Activated T-helper 2 cell treated with anti-CD3 and anti-CD28 coated beads, Interferon-gamma antibody, Interleukin-2, Interleukin-4, amounts not matched to agents 10 μg/mL and 5 μg/mL and 100 μg/mL, durations not matched to agents 14 hours and 24 hours and 36 hours (primary cell): ENCODE results near the gene NDUFAF7. TPM values are rescaled to one million over a fixed set of nuclear protein-coding genes. Genes with fewer than 3 reads are reported as not detected.
"Not testable (repeated sequence)": the region's sequence is repeated elsewhere in the genome, so short reads cannot be mapped to it uniquely, and the experiment has no call there.

Source experiments
- DNase-seq: peaks from one replicate; pipeline ENCODE4 v3.0.0; 2021; ENCODE audit warnings: low spot score
- H3K27ac Mint-ChIP-seq: one replicate; pipeline ENCODE4 v1.8.0; 2021; ENCODE audit warnings: mixed read lengths
- H3K27me3 Mint-ChIP-seq: one replicate; pipeline ENCODE4 v1.8.0; 2021; ENCODE audit warnings: low read depth, mixed read lengths
- H3K36me3 Mint-ChIP-seq: one replicate; pipeline ENCODE4 v1.8.0; 2021; ENCODE audit warnings: low read depth, mixed read lengths
- H3K4me1 Mint-ChIP-seq: one replicate; pipeline ENCODE4 v1.8.0; 2021; ENCODE audit warnings: low read depth, mixed read lengths
- H3K4me3 Mint-ChIP-seq: one replicate; pipeline ENCODE4 v1.8.0; 2021; ENCODE audit warnings: low read depth, mild to moderate bottlenecking, moderate library complexity, mixed read lengths
- H3K9me3 Mint-ChIP-seq: one replicate; pipeline ENCODE4 v1.8.0; 2021; ENCODE audit warnings: mixed read lengths
- intact Hi-C: fragments of 100-400 bp; cut with micrococcal nuclease; formaldehyde crosslinking; loops from one replicate; pipeline ENCODE4 v1.15.1; 2023
- total RNA-seq: library from RNA; stranded (reverse); gene quantifications from 2 replicates; pipeline ENCODE4 v1.2.3, GENCODE V29; 2022

The NDUFAF7 gene, protein sequence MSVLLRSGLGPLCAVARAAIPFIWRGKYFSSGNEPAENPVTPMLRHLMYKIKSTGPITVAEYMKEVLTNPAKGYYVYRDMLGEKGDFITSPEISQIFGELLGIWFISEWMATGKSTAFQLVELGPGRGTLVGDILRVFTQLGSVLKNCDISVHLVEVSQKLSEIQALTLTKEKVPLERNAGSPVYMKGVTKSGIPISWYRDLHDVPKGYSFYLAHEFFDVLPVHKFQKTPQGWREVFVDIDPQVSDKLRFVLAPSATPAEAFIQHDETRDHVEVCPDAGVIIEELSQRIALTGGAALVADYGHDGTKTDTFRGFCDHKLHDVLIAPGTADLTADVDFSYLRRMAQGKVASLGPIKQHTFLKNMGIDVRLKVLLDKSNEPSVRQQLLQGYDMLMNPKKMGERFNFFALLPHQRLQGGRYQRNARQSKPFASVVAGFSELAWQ
- 19.8 and 21.2 TPM in 2 replicates for total RNA-seq

DNA sequence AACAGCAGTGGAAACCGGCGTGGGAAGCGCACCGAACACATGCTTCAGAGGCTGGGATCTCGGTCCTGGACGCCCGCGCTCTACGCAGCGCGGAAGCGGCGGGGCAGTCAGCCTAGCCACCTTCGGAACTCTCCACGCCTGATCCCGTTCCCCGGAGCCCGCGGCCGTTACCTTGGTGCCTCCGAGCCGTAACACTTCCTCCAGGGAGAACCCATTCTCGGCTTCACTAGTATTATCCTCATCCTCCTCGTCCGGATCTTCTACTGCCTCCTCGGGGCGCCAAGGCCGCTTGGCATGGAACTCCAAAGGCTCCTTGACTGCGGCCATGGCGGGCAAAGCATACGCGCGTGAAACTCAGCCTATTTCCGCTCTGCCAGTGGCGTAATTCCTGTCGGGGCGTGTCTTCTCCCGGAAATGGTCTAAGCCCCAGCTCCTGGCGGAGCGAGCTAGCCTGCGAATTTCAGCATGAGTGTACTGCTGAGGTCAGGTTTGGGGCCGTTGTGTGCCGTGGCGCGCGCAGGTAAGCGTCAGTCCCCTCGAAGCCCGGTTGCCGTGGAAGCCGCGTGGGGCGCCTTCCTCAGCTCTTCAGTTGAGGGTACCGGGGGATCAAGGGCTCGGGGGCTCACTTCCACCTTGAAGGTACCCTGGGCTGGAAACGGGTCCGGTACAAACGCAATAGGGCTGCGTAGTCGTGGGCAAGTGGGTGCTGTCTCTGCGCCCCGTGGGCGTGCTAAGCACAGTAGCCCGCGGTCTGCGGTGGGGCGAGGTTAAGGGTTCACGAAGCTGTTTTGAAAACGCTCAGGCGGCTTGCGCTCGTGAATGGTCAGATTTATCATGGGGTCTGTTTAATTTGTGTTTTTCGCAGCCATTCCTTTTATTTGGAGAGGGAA lies at the start of gene NDUFAF7, which contains the start of gene CEBPZ:
NDUFAF7 (plus strand) TSS at position 418 of the 890 bp plus-strand sequence; CDS start at position 466, 48 bp downstream.
CEBPZ (minus strand) TSS at position 356 of the 890 bp plus-strand sequence; CDS start at position 327, 29 bp downstream.
- intact Hi-C loops = loop anchor here (1.0 to 5.0 kb wide), 10 partner anchors 13 to 356 kb away; partner anchors contain the start of genes CEBPZOS, EIF2AK2, GPATCH11 and HEATR5B
- DNase-seq = peak; percentile 81
- no peaks in the 10 kb centered on the region for H3K27me3 Mint-ChIP-seq
- H3K36me3 Mint-ChIP-seq = peaks cover 45% of the 10 kb centered on the region
- H3K4me3 Mint-ChIP-seq = no peak within 1 kb of the TSS
- no peak within 1 kb of the TSS for H3K27ac Mint-ChIP-seq
- peaks cover 24% of the 10 kb centered on the region for H3K4me1 Mint-ChIP-seq
- no peaks in the 10 kb centered on the region for H3K9me3 Mint-ChIP-seq

DNA sequence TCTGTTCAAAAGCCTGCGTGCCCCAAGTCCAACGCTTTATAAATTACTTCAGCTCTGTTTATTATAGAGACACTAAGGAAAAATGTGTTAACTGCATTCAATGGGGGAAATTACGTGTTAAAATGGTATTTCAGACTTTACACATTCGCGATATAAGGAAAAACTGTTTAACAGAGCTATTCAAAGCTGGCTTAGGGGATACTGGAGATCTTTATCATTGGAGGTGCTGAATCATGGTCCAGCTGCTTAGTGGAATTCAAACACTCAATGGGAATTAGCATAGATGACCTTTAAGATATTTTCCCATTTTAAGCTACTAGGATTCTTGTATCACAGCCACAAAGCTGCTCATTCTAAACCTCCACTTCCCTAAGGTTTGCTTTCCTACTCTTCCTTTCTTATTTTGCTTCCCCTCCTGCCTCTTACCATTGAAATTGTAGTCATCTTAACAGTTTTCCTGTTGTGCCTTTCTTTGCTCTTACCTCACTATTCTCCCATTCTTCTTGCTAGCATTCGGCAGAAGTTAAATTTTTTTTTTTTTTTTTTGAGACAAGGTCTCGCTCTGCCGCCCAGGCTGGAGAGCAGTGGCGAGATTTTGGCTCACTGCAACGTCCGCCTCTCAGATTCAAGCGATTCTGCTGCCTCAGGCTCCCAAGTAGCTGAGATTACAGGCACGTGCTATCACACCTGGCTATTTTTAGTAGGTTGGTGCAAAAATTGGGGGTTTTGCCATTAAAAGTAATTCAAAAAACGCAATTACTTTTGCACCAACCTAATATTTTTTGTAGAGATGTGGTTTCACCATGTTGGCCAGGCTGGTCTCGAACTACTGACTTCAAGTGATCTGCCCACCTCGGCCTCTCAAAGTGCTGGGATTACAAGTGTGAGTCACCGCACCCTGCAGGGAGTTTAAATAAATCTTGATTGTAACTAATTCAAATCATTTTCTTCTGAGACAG lies 49.5 kb upstream of the NDUFAF7 start:
- Mint-ChIP-seq H3K4me3 (no peak overlapping the region), H3K9me3 (no peaks in the 10 kb centered on the region), H3K4me1 (no peaks in the 10 kb centered on the region), H3K27me3 (peaks cover 56% of the 10 kb centered on the region), H3K36me3 (no peaks in the 10 kb centered on the region), H3K27ac (no peak overlapping the region)
- intact Hi-C loops = no loop called here
- no peak for DNase-seq

DNA sequence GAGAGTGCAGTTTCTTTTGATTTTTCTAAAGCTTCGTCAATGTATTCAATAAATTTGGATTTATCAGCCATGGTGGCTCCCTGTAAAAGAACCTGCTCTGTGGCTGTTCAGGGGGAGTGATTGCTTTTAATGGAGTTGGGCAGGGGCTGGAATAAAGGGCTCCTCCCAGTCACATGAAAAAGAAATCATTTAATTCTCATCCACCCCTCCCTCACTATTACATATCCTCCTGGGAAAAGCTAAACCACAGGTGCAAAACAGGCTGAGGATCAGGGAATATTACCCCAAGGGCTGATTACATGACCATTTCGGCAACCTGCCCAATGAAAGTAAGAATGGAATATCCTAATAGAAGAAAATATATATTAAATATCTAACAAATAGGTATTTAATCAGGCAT lies 42.9 kb upstream of the NDUFAF7 start, which contains the start of gene SULT6B1:
SULT6B1 (minus strand) TSS at position 101 of the 400 bp plus-strand sequence; CDS start at position 71, 30 bp downstream.
- intact Hi-C loops = no loop called here
- H3K4me3 Mint-ChIP-seq = no peak within 1 kb of the TSS

DNA sequence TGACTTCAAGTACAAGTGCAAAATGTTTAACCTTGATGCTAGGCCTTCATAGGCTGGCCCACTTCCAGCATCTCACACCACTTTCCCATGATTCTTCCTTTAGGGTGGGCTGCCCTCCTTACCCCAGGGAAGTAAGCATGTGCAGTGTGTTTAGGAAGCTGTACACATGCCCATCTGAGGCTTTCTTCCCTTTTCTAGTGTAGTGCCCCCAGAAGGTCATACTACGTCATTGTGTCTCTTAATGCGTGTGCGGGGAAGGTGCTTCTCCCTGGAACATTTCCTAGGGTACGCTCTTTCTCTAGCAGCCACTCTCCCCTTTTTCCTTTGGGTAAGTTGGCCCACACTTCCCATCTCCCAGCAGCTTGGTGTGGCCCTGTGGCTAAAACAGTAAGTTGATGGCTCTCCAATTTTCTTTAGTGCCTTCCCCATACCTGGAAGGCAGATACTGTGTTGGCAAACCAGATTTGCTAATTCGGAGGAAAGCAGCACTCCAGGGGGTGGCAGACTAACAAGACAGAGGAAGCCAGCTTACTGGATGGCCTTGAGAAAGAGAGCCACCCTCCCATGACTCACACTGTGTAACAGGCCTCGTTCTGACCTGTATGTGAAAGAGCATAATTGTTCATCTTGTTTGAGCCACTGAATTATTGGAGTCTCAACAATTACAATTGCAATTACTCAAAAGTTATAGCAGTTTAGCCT lies 41.9 kb upstream of the NDUFAF7 start:
- H3K4me1 Mint-ChIP-seq = peaks cover 8% of the 10 kb centered on the region
- intact Hi-C loops = no loop called here
- peaks cover 19% of the 10 kb centered on the region for H3K27me3 Mint-ChIP-seq
- H3K27ac Mint-ChIP-seq = no peak overlapping the region
- no peaks in the 10 kb centered on the region for H3K9me3 Mint-ChIP-seq
- no peak for DNase-seq
- H3K36me3 Mint-ChIP-seq = no peaks in the 10 kb centered on the region
- no peak overlapping the region for H3K4me3 Mint-ChIP-seq

More for the DNA sequence above, 42.9 kb upstream of the NDUFAF7 start, which contains the start of gene SULT6B1:
- H3K9me3 Mint-ChIP-seq = no peaks in the 10 kb centered on the region
- H3K36me3 Mint-ChIP-seq = no peaks in the 10 kb centered on the region
- DNase-seq = no peak
- peaks cover 8% of the 10 kb centered on the region for H3K4me1 Mint-ChIP-seq
- H3K27ac Mint-ChIP-seq = no peak within 1 kb of the TSS
- peaks cover 25% of the 10 kb centered on the region for H3K27me3 Mint-ChIP-seq

DNA sequence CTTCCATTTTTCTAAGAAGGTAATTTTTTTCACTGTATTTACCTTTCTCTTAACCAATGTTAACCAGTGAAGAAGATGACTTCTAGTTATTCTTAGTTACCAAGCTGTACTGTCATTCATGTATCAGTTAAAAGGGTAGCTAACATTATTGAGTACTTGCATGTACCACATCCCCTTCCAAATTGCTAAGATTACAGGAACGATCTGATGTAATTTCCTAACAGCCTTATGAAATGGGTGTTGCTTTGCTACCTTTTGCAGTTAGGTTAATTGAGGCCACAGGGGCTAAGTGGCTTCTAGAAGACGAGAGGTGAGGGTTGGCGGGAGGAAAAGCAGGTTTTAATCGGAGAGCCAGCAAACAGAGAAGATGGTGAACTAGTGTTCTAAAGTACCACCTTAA lies 41.2 kb upstream of the NDUFAF7 start:
- H3K27me3 Mint-ChIP-seq = peaks cover 17% of the 10 kb centered on the region
- H3K4me3 Mint-ChIP-seq = no peak overlapping the region
- H3K9me3 Mint-ChIP-seq = no peaks in the 10 kb centered on the region
- H3K27ac Mint-ChIP-seq = no peak overlapping the region
- no peaks in the 10 kb centered on the region for H3K36me3 Mint-ChIP-seq
- intact Hi-C loops = no loop called here
- peaks cover 8% of the 10 kb centered on the region for H3K4me1 Mint-ChIP-seq
- no peak for DNase-seq

DNA sequence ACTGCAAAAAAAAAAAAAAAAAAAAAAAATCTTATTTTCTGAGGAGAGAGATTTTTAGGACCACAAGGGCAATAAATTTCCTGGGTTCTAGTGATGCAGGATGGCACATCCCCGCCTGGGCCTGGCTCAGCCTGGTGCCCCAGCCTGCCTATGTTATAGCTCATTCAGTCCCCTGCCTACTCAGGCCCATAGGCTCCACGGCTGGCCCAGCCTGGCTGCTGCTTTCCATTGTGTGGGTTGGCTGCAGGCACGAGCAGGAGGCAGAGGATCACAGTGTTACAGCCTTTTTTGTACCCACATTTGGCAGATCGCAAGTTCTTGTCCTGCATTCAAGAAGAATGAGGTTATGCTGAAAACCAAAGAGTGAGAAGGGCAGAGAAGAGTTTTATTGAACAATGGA lies 40.2 kb upstream of the NDUFAF7 start:
- no peaks in the 10 kb centered on the region for H3K9me3 Mint-ChIP-seq
- H3K27me3 Mint-ChIP-seq = peaks cover 11% of the 10 kb centered on the region
- no peak overlapping the region for H3K27ac Mint-ChIP-seq
- peaks cover 8% of the 10 kb centered on the region for H3K4me1 Mint-ChIP-seq
- DNase-seq = no peak
- intact Hi-C loops = no loop called here
- peaks cover 1% of the 10 kb centered on the region for H3K36me3 Mint-ChIP-seq
- H3K4me3 Mint-ChIP-seq = no peak overlapping the region

DNA sequence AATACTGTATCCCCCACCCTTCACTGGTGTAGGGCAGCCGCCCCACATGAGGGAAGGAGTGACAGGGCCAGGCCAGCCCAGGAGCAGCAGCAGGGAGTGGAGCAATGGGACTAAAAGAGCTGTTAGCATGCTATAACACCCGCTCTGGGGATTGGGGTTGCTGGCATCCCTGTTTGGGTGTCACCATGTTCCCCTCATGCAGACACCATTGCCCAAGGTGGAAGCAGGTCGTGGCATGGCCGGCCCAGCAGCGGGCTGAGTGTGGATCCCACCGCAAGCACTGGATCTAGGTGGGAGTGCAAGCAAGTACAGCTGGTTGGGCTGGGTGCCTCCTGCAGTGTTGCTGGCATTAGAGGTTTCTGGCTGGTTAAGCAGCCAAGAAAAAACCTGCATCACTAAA lies 39.7 kb upstream of the NDUFAF7 start:
- Mint-ChIP-seq H3K27ac (no peak overlapping the region), H3K4me3 (no peak overlapping the region), H3K4me1 (peaks cover 8% of the 10 kb centered on the region), H3K27me3 (peaks cover 9% of the 10 kb centered on the region), H3K9me3 (no peaks in the 10 kb centered on the region), H3K36me3 (peaks cover 3% of the 10 kb centered on the region)
- intact Hi-C loops = no loop called here
- no peak for DNase-seq

DNA sequence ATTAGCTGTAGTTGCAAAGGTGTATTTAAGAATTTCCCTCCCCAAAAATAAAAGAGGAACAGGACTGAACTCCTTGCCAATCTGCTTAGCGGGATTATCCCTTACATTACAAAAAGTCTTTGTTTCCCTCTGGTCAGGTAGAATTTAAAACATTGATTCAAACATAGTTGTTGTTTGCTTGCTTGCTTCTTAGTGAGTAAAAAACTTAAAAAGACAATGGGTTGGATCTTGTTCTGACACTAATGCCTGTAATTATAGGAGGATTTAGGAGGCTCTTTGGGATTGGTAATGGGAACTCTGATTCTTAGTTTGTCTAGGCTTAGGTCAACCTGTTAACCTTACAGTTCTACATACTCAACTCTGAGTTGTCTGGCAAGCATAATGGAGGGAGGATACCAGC lies 38.9 kb upstream of the NDUFAF7 start:
- DNase-seq = no peak
- peaks cover 3% of the 10 kb centered on the region for H3K36me3 Mint-ChIP-seq
- intact Hi-C loops = no loop called here
- H3K9me3 Mint-ChIP-seq = no peaks in the 10 kb centered on the region
- no peak overlapping the region for H3K4me3 Mint-ChIP-seq
- no peak overlapping the region for H3K27ac Mint-ChIP-seq
- H3K27me3 Mint-ChIP-seq = peaks cover 6% of the 10 kb centered on the region
- peaks cover 14% of the 10 kb centered on the region for H3K4me1 Mint-ChIP-seq

DNA sequence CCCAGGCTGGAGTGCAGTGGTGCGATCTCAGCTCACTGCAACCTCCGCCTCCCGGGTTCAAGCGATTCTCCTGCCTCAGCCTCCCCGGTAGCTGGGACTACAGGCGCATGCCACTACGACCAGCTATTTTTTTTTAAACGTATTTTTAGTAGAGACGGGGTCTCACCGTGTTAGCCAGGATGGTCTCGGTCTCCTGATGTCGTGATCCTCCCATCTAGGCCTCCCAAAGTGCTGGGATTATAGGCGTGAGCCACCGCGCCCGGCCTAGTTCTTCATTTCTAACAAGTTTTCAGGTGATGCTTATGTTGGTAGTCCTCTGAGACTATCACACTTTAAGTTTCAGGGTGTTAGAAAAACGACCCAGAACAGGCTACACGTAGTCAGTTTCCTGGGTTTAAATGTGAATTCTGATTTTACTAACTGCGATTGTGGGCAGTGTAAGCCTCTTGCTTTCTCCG lies 35.6 kb upstream of the NDUFAF7 start:
- Mint-ChIP-seq H3K36me3 (peaks cover 21% of the 10 kb centered on the region), H3K4me3 (peak overlapping the region; percentile 96)

DNA sequence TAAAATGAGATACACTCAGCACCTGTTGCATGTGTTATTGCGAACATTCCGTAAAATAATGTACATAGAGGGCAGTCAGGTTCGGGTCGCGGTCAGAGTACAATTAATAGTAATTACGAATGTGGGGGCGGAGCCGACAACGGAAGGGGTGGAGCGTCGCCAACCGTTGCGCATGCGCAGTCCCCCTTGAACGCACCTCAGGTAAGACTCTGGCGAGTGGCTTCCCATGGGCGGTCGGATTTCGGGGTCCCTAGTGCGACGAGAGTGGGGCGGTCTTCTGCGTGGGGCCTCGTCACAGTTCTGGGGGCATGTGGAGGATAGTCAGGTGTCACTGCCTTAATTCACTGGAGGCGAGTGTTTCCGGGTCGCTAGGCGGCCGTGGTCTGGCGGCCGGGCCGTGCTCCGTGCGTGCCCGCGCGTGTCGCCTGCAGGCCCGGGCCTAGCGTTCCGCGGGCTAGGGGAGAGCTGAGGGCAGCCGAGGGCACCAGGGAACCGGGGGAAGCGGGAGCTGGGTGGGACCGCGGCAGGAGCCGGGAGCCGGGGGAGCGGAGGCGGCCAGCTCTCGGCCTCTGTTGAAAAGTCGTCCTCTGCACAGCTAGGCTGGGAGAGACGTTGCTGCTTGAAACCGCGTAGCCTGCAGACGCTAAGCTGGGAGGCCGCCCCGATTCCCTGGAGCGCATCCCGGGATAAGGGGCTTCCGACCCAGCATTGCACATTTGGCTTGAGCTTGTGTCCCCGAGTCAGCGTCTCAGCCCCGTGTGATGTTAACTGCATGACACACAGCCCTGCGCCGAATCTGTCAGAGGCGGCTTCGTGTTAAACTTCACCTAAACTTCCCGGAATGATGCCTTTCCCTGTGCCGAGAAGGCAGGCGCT lies 34.9 kb upstream of the NDUFAF7 start, which contains the start of gene CEBPZOS:
CEBPZOS (plus strand) TSS at position 177 of the 876 bp plus-strand sequence. CDS start 3,209 bp downstream, outside the sequence.
- intact Hi-C loops = loop anchor here (1.0 to 2.0 kb wide), 2 partner anchors 35 to 40 kb away; partner anchors contain the start of genes CEBPZ, EIF2AK2 and NDUFAF7
- Mint-ChIP-seq H3K4me3 (peak within 1 kb of the TSS; percentile 96), H3K27me3 (peaks cover 1% of the 10 kb centered on the region), H3K36me3 (peaks cover 28% of the 10 kb centered on the region), H3K27ac (peak within 1 kb of the TSS; percentile 97), H3K9me3 (no peaks in the 10 kb centered on the region), H3K4me1 (peaks cover 24% of the 10 kb centered on the region)
- peak; percentile 82 for DNase-seq

More for the DNA sequence above, 35.6 kb upstream of the NDUFAF7 start:
- not testable (repeated sequence) for H3K27me3 Mint-ChIP-seq, DNase-seq, H3K9me3 Mint-ChIP-seq
- Mint-ChIP-seq H3K27ac (peak overlapping the region; percentile 97), H3K4me1 (peaks cover 19% of the 10 kb centered on the region)
- intact Hi-C loops = loop anchor here (1.0 to 2.0 kb wide), 2 partner anchors 35 to 39 kb away; partner anchors contain the start of genes CEBPZ, EIF2AK2 and NDUFAF7
